Keratinocyte (primary cell): ENCODE results near the gene OR4S1. TPM values are rescaled to one million over a fixed set of nuclear protein-coding genes. Genes with fewer than 3 reads are reported as not detected.
"Not testable (repeated sequence)": the region's sequence is repeated elsewhere in the genome, so short reads cannot be mapped to it uniquely, and the experiment has no call there.

Source experiments
- DNase-seq: peaks from one replicate; pipeline ENCODE4 v3.0.0-alpha.2; 2011; ENCODE audit warnings: low read depth, missing footprints, low spot score
- FAIRE-seq: peaks from 2 replicates; lab custom pipeline; 2011; peaks lifted over from hg19 to GRCh38; lab: Jason Lieb, UNC
- H2AFZ ChIP-seq: 2 replicates; pipeline ENCODE4 v1.6.0; 2012; ENCODE audit warnings: low read length, control low read depth, inconsistent platforms; ENCODE audit not compliant: control insufficient read depth
- H3K27ac ChIP-seq: 2 replicates; pipeline ENCODE4 v1.5.1; 2011; ENCODE audit warnings: low read length; ENCODE audit not compliant: control insufficient read depth, insufficient read depth
- H3K27me3 ChIP-seq: 3 replicates; pipeline ENCODE4 v1.6.0; 2011; ENCODE audit warnings: low read length; ENCODE audit not compliant: control insufficient read depth, insufficient read depth; ENCODE audit errors: extremely low read depth
- H3K36me3 ChIP-seq, 2 experiments: 2 replicates in 1 of 2; 3 replicates in 1 of 2; pipeline ENCODE4 v1.5.1; 2011; ENCODE audit warnings: low read length in 2 of 2, mild to moderate bottlenecking in 1 of 2; ENCODE audit not compliant: control insufficient read depth in 2 of 2, insufficient read depth in 2 of 2; ENCODE audit errors: extremely low read depth in 1 of 2
- H3K4me1 ChIP-seq: 3 replicates; pipeline ENCODE4 v1.5.1; 2011; ENCODE audit warnings: low read length; ENCODE audit not compliant: control insufficient read depth, insufficient read depth; ENCODE audit errors: extremely low read depth
- H3K4me2 ChIP-seq: 3 replicates; pipeline ENCODE4 v1.6.0; 2011; ENCODE audit warnings: low read depth, low read length; ENCODE audit not compliant: control insufficient read depth, insufficient read depth; ENCODE audit errors: extremely low read depth
- H3K4me3 ChIP-seq, 3 experiments: fragments of 200-600 bp in 1 of 3; sonication (generic) in 1 of 3; 2 replicates in 2 of 3; 3 replicates in 1 of 3; pipeline ENCODE4 v1.5.1; 2011 to 2016; ENCODE audit warnings: low read length in 3 of 3, mild to moderate bottlenecking in 3 of 3, control low read depth in 2 of 3, inconsistent platforms in 1 of 3, low read depth in 1 of 3, mixed read lengths in 1 of 3, mixed run types in 1 of 3, moderate library complexity in 1 of 3; ENCODE audit not compliant: control insufficient read depth in 2 of 3, insufficient read depth in 2 of 3; ENCODE audit errors: extremely low read depth in 1 of 3
- H3K79me2 ChIP-seq: 2 replicates; pipeline ENCODE4 v1.6.0; 2012; ENCODE audit warnings: low read length; ENCODE audit not compliant: control insufficient read depth, insufficient read depth
- H3K9ac ChIP-seq: 3 replicates; pipeline ENCODE4 v1.6.0; 2011; ENCODE audit warnings: low read length; ENCODE audit not compliant: control insufficient read depth, insufficient read depth; ENCODE audit errors: extremely low read depth
- H3K9me1 ChIP-seq: 3 replicates; pipeline ENCODE4 v1.6.0; 2011; ENCODE audit warnings: low read length; ENCODE audit not compliant: control insufficient read depth, insufficient read depth; ENCODE audit errors: extremely low read depth
- H3K9me3 ChIP-seq: 2 replicates; pipeline ENCODE4 v1.5.1; 2012; ENCODE audit warnings: low read depth, low read length; ENCODE audit not compliant: control insufficient read depth
- H4K20me1 ChIP-seq: 3 replicates; pipeline ENCODE4 v1.6.0; 2011; ENCODE audit warnings: low read length; ENCODE audit not compliant: control insufficient read depth, insufficient read depth; ENCODE audit errors: extremely low read depth
- CTCF ChIP-seq, 3 experiments: IDR thresholded peaks in 1 of 3; conservative IDR thresholded peaks in 1 of 3; optimal IDR thresholded peaks in 1 of 3; 2 replicates in 2 of 3; 3 replicates in 1 of 3; pipeline versions ENCODE3 to v1.5.1; 2011; ENCODE audit warnings: low read length in 3 of 3, mild to moderate bottlenecking in 3 of 3, moderate library complexity in 2 of 3, control low read depth in 1 of 3, inconsistent platforms in 1 of 3; ENCODE audit not compliant: insufficient read depth in 2 of 3; ENCODE audit errors: extremely low read depth in 1 of 3
- EZH2 ChIP-seq: IDR thresholded peaks from one replicate; pipeline ENCODE4 v1.6.1; 2012; ENCODE audit warnings: inconsistent platforms, mild to moderate bottlenecking, low read length, moderate library complexity
- dilution Hi-C: fragments of 300-500 bp; cut with MboI; formaldehyde crosslinking; loops from one replicate; pipeline ENCODE4 v1.7.0; 2020; ENCODE audit warnings: low sequenced_read_pairs; ENCODE audit not compliant: extremely low pct_ligation_motif_present
- polyA plus RNA-seq, 5 experiments: library from polyadenylated mRNA; depleted of rRNA in 3 of 5; stranded (reverse) in 3 of 5; stranded (forward) in 1 of 5; unstranded in 1 of 5; fragments of >200 nt; gene quantifications; 1 replicate in 1 of 5; 2 replicates in 3 of 5; 3 replicates in 1 of 5; pipeline versions ENCODE4 v1.2.1 to v1.2.3, GENCODE V29; 2011 to 2012; ENCODE audit warnings: missing spikeins in 2 of 5, low read depth in 1 of 5, low replicate concordance in 1 of 5

Gene OR4S1
- polyA plus RNA-seq, 1 donor (not counting 4 experiments of a cell fraction or from before 2014, with no cell fraction given), result not detected

- H3K4me2 ChIP-seq, FAIRE-seq, H3K79me2 ChIP-seq, H3K36me3 ChIP-seq, H3K9ac ChIP-seq, H3K4me3 ChIP-seq, H3K9me3 ChIP-seq, H3K4me1 ChIP-seq, DNase-seq, H4K20me1 ChIP-seq, H2AFZ ChIP-seq, H3K27ac ChIP-seq, H3K27me3 ChIP-seq, H3K9me1 ChIP-seq, dilution Hi-C loops: not testable (repeated sequence)
Measured at GRCh38 chr11:48324620-48325019, 18.6 kb downstream of the OR4S1 start, which contains the start of gene OR4C3. TSS of gene OR4C3 (plus strand) at chr11:48324920. CDS start at chr11:48325022, 102 bp downstream.

GRCh38 chr11:48341466-48341865 is 35.4 kb downstream of the OR4S1 start:
- DNase-seq, result no peak
- Histone ChIP-seq H3K36me3 (no peaks in the 10 kb centered on the region), H3K27ac (no peak overlapping the region), H3K4me1 (no peaks in the 10 kb centered on the region), H4K20me1 (no peaks in the 10 kb centered on the region), H3K27me3 (no peaks in the 10 kb centered on the region), H2AFZ (no peak overlapping the region), H3K9me3 (no peaks in the 10 kb centered on the region), H3K79me2 (no peaks in the 10 kb centered on the region), H3K9ac (no peak overlapping the region), H3K4me3 (no peak overlapping the region), H3K9me1 (no peaks in the 10 kb centered on the region), H3K4me2 (no peak overlapping the region)
- TF ChIP-seq CTCF (optimal IDR thresholded peaks at IDR 0.05 in 1 of 3, IDR thresholded peaks at IDR 0.05 in 1 of 3, conservative IDR thresholded peaks at IDR 0.05 in 1 of 3; ENCODE audit: extremely low read depth in 1 of 3, insufficient read depth in 2 of 3, low read length in 3 of 3) (no peak), EZH2 (no peak)
- no peak for FAIRE-seq
- dilution Hi-C loops, result no loop called here

- H3K9me3 ChIP-seq, H3K4me1 ChIP-seq, H3K79me2 ChIP-seq, H3K27me3 ChIP-seq, H3K36me3 ChIP-seq, H3K9ac ChIP-seq, H2AFZ ChIP-seq, H3K4me2 ChIP-seq, H3K9me1 ChIP-seq, H3K27ac ChIP-seq, dilution Hi-C loops, DNase-seq, H4K20me1 ChIP-seq, FAIRE-seq, H3K4me3 ChIP-seq: not testable (repeated sequence)
Measured at GRCh38 chr11:48342505-48342904, 36.5 kb downstream of the OR4S1 start.

- FAIRE-seq, H3K36me3 ChIP-seq, H3K9me1 ChIP-seq, H2AFZ ChIP-seq, dilution Hi-C loops, DNase-seq, H3K27ac ChIP-seq, H3K79me2 ChIP-seq, H3K4me1 ChIP-seq, H4K20me1 ChIP-seq, H3K4me2 ChIP-seq, H3K9me3 ChIP-seq, H3K9ac ChIP-seq, H3K27me3 ChIP-seq, H3K4me3 ChIP-seq: not testable (repeated sequence)
Measured at GRCh38 chr11:48346286-48346685, 40.3 kb downstream of the OR4S1 start.
